Smooth muscle cell (in vitro differentiated cells): ENCODE measurements around the gene ROR2. TPM values are rescaled to one million over a fixed set of nuclear protein-coding genes. Genes with fewer than 3 reads are reported as not detected.
"Not testable (repeated sequence)": the region's sequence is repeated elsewhere in the genome, so short reads cannot be mapped to it uniquely, and the experiment has no call there.

Experiments
- DNase-seq: peaks from one replicate; lab custom pipeline; 2025; ENCODE audit not compliant: unreplicated experiment; lab: John Stamatoyannopoulos, UW
- H2AFZ ChIP-seq: fragments of 200-600 bp; sonication (generic); 2 replicates; pipeline ENCODE4 v1.6.0; 2016; ENCODE audit warnings: antibody characterized with exemption, low read depth, mild to moderate bottlenecking
- H3F3A ChIP-seq: fragments of 200-600 bp; sonication (generic); 2 replicates; pipeline ENCODE4 v1.6.0; 2017; ENCODE audit warnings: antibody characterized with exemption, low read depth
- H3K27ac ChIP-seq: fragments of 200-600 bp; sonication (generic); 2 replicates; pipeline ENCODE4 v1.5.1; 2016; ENCODE audit warnings: low read depth, mild to moderate bottlenecking
- H3K27me3 ChIP-seq: fragments of 200-600 bp; sonication (generic); 2 replicates; pipeline ENCODE4 v1.6.1; 2016; ENCODE audit warnings: low read depth, mild to moderate bottlenecking
- H3K36me3 ChIP-seq: fragments of 200-600 bp; sonication (generic); 2 replicates; pipeline ENCODE4 v1.5.1; 2016; ENCODE audit warnings: low read depth
- H3K4me1 ChIP-seq: fragments of 200-600 bp; sonication (generic); 2 replicates; pipeline ENCODE4 v1.5.1; 2016; ENCODE audit warnings: low read depth
- H3K4me2 ChIP-seq: fragments of 200-600 bp; sonication (generic); 2 replicates; pipeline ENCODE4 v1.6.0; 2016; ENCODE audit warnings: mild to moderate bottlenecking
- H3K4me3 ChIP-seq: fragments of 200-600 bp; sonication (generic); 2 replicates; pipeline ENCODE4 v1.5.1; 2016; ENCODE audit warnings: mild to moderate bottlenecking
- H3K79me2 ChIP-seq: fragments of 200-600 bp; sonication (generic); 2 replicates; pipeline ENCODE4 v1.6.0; 2016; ENCODE audit warnings: low read depth, mild to moderate bottlenecking
- H3K9ac ChIP-seq: fragments of 200-600 bp; sonication (generic); 2 replicates; pipeline ENCODE4 v1.6.0; 2016; ENCODE audit warnings: low read depth
- H3K9me3 ChIP-seq: fragments of 200-600 bp; sonication (generic); replicated peaks from 2 replicates; pipeline ENCODE4 v1.5.1; 2016; ENCODE audit warnings: low read depth
- H4K20me1 ChIP-seq: fragments of 200-600 bp; sonication (generic); 2 replicates; pipeline ENCODE4 v1.6.0; 2016; ENCODE audit warnings: low read depth
- CTCF ChIP-seq: fragments of 200-600 bp; sonication (generic); IDR thresholded peaks from 2 replicates; pipeline ENCODE4 v1.5.1; 2017; ENCODE audit warnings: borderline replicate concordance, mild to moderate bottlenecking, antibody characterized with exemption; ENCODE audit not compliant: insufficient read depth, poor library complexity, severe bottlenecking
- WGBS: methylation state at CpG from one replicate; pipeline ENCODE4 v1.1.7; 2016; ENCODE audit warnings: low lambda C conversion rate; 5-methylcytosine and 5-hydroxymethylcytosine counted together
- polyA plus RNA-seq: library from polyadenylated mRNA; unstranded; fragments of >200 nt; fragmentation: Nextera tagmentation; extraction: Ambion mirVana; gene quantifications from 2 replicates; pipeline ENCODE4 v1.2.1, GENCODE V29; 2016
- total RNA-seq: library from RNA; depleted of rRNA; stranded (reverse); fragments of >200 nt; gene quantifications from 2 replicates; pipeline ENCODE4 v1.2.3, GENCODE V29; 2014

Gene ROR2
- total and polyA plus RNA-seq, 2 experiments from 2014 or later = 16.7 to 21.7 TPM

DNA sequence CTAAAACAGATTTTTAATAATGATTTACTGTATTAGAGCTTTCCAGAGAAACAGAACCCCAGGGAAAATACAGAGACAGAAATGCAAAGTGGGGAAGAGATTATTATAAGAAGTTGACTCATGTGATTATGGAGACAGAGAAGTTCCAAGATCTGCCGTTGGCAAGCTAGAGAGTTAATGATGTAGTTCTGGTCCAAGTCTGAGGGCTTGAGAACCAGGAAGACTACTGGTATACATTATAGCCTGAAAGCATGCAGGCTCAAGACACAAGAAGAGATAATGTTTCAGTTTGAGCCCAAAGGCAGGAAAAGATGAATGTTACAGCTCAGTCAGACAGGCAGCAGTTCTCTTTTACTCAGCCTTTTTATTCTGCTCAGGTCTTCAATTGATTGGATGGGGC lies 427.5 kb downstream of the ROR2 start:
- DNase-seq = no peak
- H3K27ac ChIP-seq = no peak overlapping the region
- no peak for TF ChIP-seq CTCF
- H3K4me1 ChIP-seq = no peaks in the 10 kb centered on the region
- no peaks in the 10 kb centered on the region for H3K79me2 ChIP-seq
- no peak overlapping the region for H3K9ac ChIP-seq
- WGBS = 13% methylated on average over 1 of the region's 1 CpG
- H2AFZ ChIP-seq = no peak overlapping the region
- no peak overlapping the region for H3K4me3 ChIP-seq
- H3K27me3 ChIP-seq = no peaks in the 10 kb centered on the region
- H3K36me3 ChIP-seq = no peaks in the 10 kb centered on the region
- peaks cover 4% of the 10 kb centered on the region for H3K9me3 ChIP-seq
- no peak overlapping the region for H3K4me2 ChIP-seq
- H4K20me1 ChIP-seq = no peaks in the 10 kb centered on the region
- no peaks in the 10 kb centered on the region for H3F3A ChIP-seq

DNA sequence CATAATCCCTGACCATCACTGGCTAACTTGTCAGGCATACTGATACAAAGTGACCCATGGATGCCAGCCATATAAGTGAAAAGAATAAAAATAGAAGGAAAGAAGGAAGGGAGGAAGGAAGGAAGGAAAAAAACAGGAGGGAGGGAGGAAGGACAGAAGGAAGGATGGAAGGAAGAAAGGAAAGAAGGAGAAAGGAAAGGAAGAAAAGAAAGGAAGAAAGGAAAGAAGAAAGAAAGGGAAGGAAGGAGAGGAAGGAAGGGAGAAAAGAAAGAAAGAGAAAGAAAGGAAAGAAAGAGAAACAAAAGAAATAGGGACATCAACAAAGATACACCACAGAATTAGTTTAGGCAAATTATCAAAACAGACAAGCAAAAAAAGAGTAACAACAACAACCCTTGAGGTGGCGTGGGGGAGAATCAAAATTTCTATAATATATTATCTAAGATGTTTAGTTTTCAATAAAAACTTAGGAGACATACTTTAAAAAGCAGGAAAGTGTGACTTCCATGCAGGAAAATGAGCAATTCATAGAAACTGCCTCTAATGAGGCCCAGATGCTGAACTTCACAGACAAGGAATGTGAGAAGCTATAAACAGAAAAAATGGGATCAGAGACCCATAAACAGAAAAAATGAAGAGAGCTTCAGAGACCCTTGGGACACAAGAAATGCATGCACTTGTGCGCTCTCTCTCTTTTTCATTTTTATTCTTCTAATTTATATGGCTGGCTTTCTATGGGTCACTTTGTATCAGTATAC lies 430.3 kb downstream of the ROR2 start:
- Histone ChIP-seq H3K9ac (no peak overlapping the region), H3K27ac (no peak overlapping the region), H4K20me1 (no peaks in the 10 kb centered on the region), H2AFZ (no peak overlapping the region), H3K27me3 (no peaks in the 10 kb centered on the region), H3F3A (peaks cover 8% of the 10 kb centered on the region), H3K4me2 (no peak overlapping the region), H3K4me3 (no peak overlapping the region), H3K4me1 (peaks cover 5% of the 10 kb centered on the region), H3K9me3 (no peaks in the 10 kb centered on the region), H3K79me2 (no peaks in the 10 kb centered on the region), H3K36me3 (no peaks in the 10 kb centered on the region)
- no peak for DNase-seq
- no peak for TF ChIP-seq CTCF
- 90% methylated on average over 2 of the region's 2 CpGs for WGBS

- TF ChIP-seq CTCF = no peak
- Histone ChIP-seq H3K27me3 (no peaks in the 10 kb centered on the region), H3K4me2 (no peak overlapping the region), H3K9me3 (no peaks in the 10 kb centered on the region), H3K79me2 (no peaks in the 10 kb centered on the region), H3K9ac (no peak overlapping the region), H3K4me3 (no peak overlapping the region), H3K36me3 (no peaks in the 10 kb centered on the region), H3K27ac (no peak overlapping the region), H3F3A (peaks cover 8% of the 10 kb centered on the region), H2AFZ (no peak overlapping the region), H4K20me1 (no peaks in the 10 kb centered on the region), H3K4me1 (peaks cover 17% of the 10 kb centered on the region)
- 80% methylated on average over 5 of the region's 5 CpGs for WGBS
- no peak for DNase-seq
These were observed 431.6 kb downstream of the ROR2 start for GRCh38 chr9:91518462-91518861.

DNA sequence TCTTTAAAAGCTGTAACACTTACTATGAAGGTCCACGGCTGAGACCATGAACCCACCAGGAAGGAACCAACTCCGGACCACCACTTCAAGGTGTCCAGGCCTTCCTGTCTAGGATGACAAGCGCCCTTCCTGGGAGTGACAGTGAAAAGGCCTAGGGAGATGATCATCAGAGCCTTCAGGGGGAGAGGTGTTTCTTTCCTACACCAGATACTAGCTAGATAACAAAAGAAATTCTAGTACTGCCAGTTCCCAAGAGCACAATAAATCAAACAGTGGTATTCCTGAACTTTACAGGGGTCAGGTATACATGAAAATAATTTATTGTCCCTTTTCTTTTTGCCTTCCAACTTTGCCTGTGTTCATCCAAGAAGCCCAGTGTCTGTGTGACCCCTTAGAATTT lies 432.2 kb downstream of the ROR2 start:
- peaks cover 20% of the 10 kb centered on the region for H3K4me1 ChIP-seq
- H3K9ac ChIP-seq = no peak overlapping the region
- H3K27ac ChIP-seq = no peak overlapping the region
- H4K20me1 ChIP-seq = no peaks in the 10 kb centered on the region
- no peaks in the 10 kb centered on the region for H3K79me2 ChIP-seq
- H3K9me3 ChIP-seq = no peaks in the 10 kb centered on the region
- H3K27me3 ChIP-seq = no peaks in the 10 kb centered on the region
- 87% methylated on average over 3 of the region's 3 CpGs for WGBS
- H3K4me2 ChIP-seq = no peak overlapping the region
- no peak for TF ChIP-seq CTCF
- no peaks in the 10 kb centered on the region for H3K36me3 ChIP-seq
- H3K4me3 ChIP-seq = no peak overlapping the region
- H3F3A ChIP-seq = peaks cover 8% of the 10 kb centered on the region
- no peak for DNase-seq
- no peak overlapping the region for H2AFZ ChIP-seq

DNA sequence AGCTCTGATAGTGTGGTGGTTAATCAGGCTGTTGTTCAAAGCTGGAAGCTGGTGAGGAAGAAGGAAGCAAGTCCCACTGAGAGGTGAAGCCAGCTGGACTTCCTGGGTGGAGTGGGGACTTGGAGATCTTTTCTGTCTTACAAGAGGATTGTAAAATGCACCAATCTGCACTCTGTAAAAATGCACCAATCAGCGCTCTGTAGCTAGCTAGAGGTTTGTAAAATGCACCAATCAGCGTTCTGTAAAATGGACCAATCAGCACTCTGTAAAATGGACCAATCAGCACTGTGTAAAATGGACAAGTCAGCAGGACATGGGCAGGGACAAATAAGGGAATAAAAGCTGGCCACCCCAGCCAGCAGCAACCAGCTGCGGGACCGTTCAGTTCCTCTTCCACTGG lies 432.7 kb downstream of the ROR2 start:
- not testable (repeated sequence) for H3K9me3 ChIP-seq, H3K36me3 ChIP-seq, H3K9ac ChIP-seq, H4K20me1 ChIP-seq, H2AFZ ChIP-seq, DNase-seq, H3F3A ChIP-seq, H3K4me2 ChIP-seq, H3K79me2 ChIP-seq, H3K4me3 ChIP-seq, H3K27ac ChIP-seq, H3K27me3 ChIP-seq
- H3K4me1 ChIP-seq = peaks cover 20% of the 10 kb centered on the region
- WGBS = 100% methylated on average over 4 of the region's 4 CpGs
